DOHH2 (cell line): ENCODE measurements around the gene PDGFD.

Experiments used
- H3F3A ChIP-seq: fragments of 200-600 bp; sonication (generic), shearing (Covaris generic); 2 replicates; pipeline ENCODE4 v1.6.0; 2016; ENCODE audit warnings: antibody characterized with exemption, mild to moderate bottlenecking; ENCODE audit not compliant: control insufficient read depth, insufficient read depth
- H3K27ac ChIP-seq: fragments of 200-600 bp; sonication (generic); 2 replicates; pipeline ENCODE4 v1.5.1; 2014; ENCODE audit warnings: low read depth, mild to moderate bottlenecking, low read length, moderate library complexity
- H3K27me3 ChIP-seq: fragments of 200-600 bp; sonication (generic); 2 replicates; pipeline ENCODE4 v1.6.1; 2014; ENCODE audit warnings: mild to moderate bottlenecking, low read length, mixed read lengths; ENCODE audit not compliant: control insufficient read depth
- H3K36me3 ChIP-seq: fragments of 200-600 bp; sonication (generic); 2 replicates; pipeline ENCODE4 v1.6.1; 2014; ENCODE audit warnings: mild to moderate bottlenecking, low read length, moderate library complexity, mixed read lengths; ENCODE audit not compliant: control insufficient read depth
- H3K4me1 ChIP-seq: fragments of 200-600 bp; sonication (generic); 2 replicates; pipeline ENCODE4 v1.6.1; 2014; ENCODE audit warnings: mild to moderate bottlenecking, low read length, mixed read lengths; ENCODE audit not compliant: control insufficient read depth
- H3K4me2 ChIP-seq: fragments of 200-600 bp; sonication (generic); 2 replicates; pipeline ENCODE4 v1.6.0; 2014; ENCODE audit warnings: mild to moderate bottlenecking, low read length, moderate library complexity
- H3K4me3 ChIP-seq: fragments of 200-600 bp; sonication (generic); 2 replicates; pipeline ENCODE4 v1.5.1; 2014; ENCODE audit warnings: mild to moderate bottlenecking, low read length, mixed read lengths
- H3K79me2 ChIP-seq: fragments of 200-600 bp; sonication (generic); 2 replicates; pipeline ENCODE4 v1.6.1; 2014; ENCODE audit warnings: mild to moderate bottlenecking, low read length, mixed read lengths; ENCODE audit not compliant: control insufficient read depth
- H3K9me2 ChIP-seq: fragments of 200-600 bp; sonication (generic); replicated peaks from 2 replicates; pipeline ENCODE4 v1.6.1; 2014; ENCODE audit warnings: mild to moderate bottlenecking, low read length, mixed read lengths; ENCODE audit not compliant: control insufficient read depth
- H3K9me3 ChIP-seq: fragments of 200-600 bp; sonication (generic); 2 replicates; pipeline ENCODE4 v1.6.1; 2014; ENCODE audit warnings: antibody characterized with exemption, low read length, mixed read lengths; ENCODE audit not compliant: control insufficient read depth, insufficient read depth
- H4K20me1 ChIP-seq: fragments of 200-600 bp; sonication (generic); 2 replicates; pipeline ENCODE4 v1.6.0; 2014; ENCODE audit warnings: low read depth, mild to moderate bottlenecking, antibody characterized with exemption, low read length, moderate library complexity; ENCODE audit not compliant: control insufficient read depth, insufficient read depth
- CTCF ChIP-seq: fragments of 200-600 bp; sonication (generic); IDR thresholded peaks from one replicate; pipeline ENCODE4 v1.5.1; 2014; ENCODE audit warnings: antibody characterized with exemption, mild to moderate bottlenecking, low read depth, low read length; ENCODE audit not compliant: poor library complexity, severe bottlenecking
- EZH2phosphoT487 ChIP-seq: fragments of 200-600 bp; sonication (generic); IDR thresholded peaks from 2 replicates; pipeline ENCODE4 v1.6.1; 2017; ENCODE audit warnings: borderline replicate concordance, mild to moderate bottlenecking, antibody characterized with exemption, low read length, moderate library complexity, mixed read lengths

PDGFD gene

GRCh38 chr11:104001561-104002056 is 162.3 kb downstream of the PDGFD start:
- H3K27ac ChIP-seq = no peak overlapping the region
- H3K9me2 ChIP-seq = no peaks in the 10 kb centered on the region
- H3F3A ChIP-seq = no peaks in the 10 kb centered on the region
- H3K4me2 ChIP-seq = no peak overlapping the region
- H3K79me2 ChIP-seq = no peaks in the 10 kb centered on the region
- H3K27me3 ChIP-seq = no peaks in the 10 kb centered on the region
- H3K4me1 ChIP-seq = no peaks in the 10 kb centered on the region
- no peak overlapping the region for H3K4me3 ChIP-seq
- H3K9me3 ChIP-seq = no peaks in the 10 kb centered on the region
- no peaks in the 10 kb centered on the region for H4K20me1 ChIP-seq
- H3K36me3 ChIP-seq = no peaks in the 10 kb centered on the region
- TF ChIP-seq EZH2phosphoT487 = no peak
- no peak for TF ChIP-seq CTCF

- H3K4me1 ChIP-seq = no peaks in the 10 kb centered on the region
- H3F3A ChIP-seq = no peaks in the 10 kb centered on the region
- H3K27ac ChIP-seq = no peak overlapping the region
- no peak overlapping the region for H3K4me3 ChIP-seq
- no peaks in the 10 kb centered on the region for H3K79me2 ChIP-seq
- H3K36me3 ChIP-seq = peaks cover 1% of the 10 kb centered on the region; the same call in 1 of the 2 replicates
- H4K20me1 ChIP-seq = no peaks in the 10 kb centered on the region
- H3K9me2 ChIP-seq = no peaks in the 10 kb centered on the region
- H3K27me3 ChIP-seq = no peaks in the 10 kb centered on the region
- no peaks in the 10 kb centered on the region for H3K9me3 ChIP-seq
- no peak overlapping the region for H3K4me2 ChIP-seq
- TF ChIP-seq EZH2phosphoT487 (no peak), CTCF (no peak)
These were observed 163.1 kb downstream of the PDGFD start for GRCh38 chr11:104000798-104001197.

GRCh38 chr11:103998826-103999508 is 165.0 kb downstream of the PDGFD start:
- Histone ChIP-seq H3K36me3 (peaks cover 3% of the 10 kb centered on the region; the same call in 1 of the 2 replicates), H3K4me2 (no peak overlapping the region), H3K27ac (no peak overlapping the region), H3K79me2 (no peaks in the 10 kb centered on the region), H3F3A (no peaks in the 10 kb centered on the region), H3K4me1 (no peaks in the 10 kb centered on the region), H3K27me3 (no peaks in the 10 kb centered on the region), H3K9me2 (no peaks in the 10 kb centered on the region), H3K9me3 (no peaks in the 10 kb centered on the region), H4K20me1 (no peaks in the 10 kb centered on the region), H3K4me3 (no peak overlapping the region)
- TF ChIP-seq CTCF = no peak
- TF ChIP-seq EZH2phosphoT487 = no peak
